ENCODE data around the gene EFHC1.

The EFHC1 gene

GRCh38 chr6:52504782-52505136 is 84.6 kb downstream of the EFHC1 start:
- no peak for DNase-seq

GRCh38 chr6:52505726-52506409 is 85.7 kb downstream of the EFHC1 start:
- DNase-seq = no peak

- DNase-seq = no peak
Observed at GRCh38 chr6:52506476-52506875, 86.3 kb downstream of the EFHC1 start.

- no peak for DNase-seq
Observed at GRCh38 chr6:52507557-52508260, 87.6 kb downstream of the EFHC1 start.

- no peak for DNase-seq
Observed at GRCh38 chr6:52508261-52508739, 88.2 kb downstream of the EFHC1 start.

GRCh38 chr6:52509281-52510212 is 89.4 kb downstream of the EFHC1 start:
- DNase-seq = no peak

- no peak for DNase-seq
Observed at GRCh38 chr6:52510213-52510562, 90.0 kb downstream of the EFHC1 start.

- DNase-seq = no peak
Observed at GRCh38 chr6:52511163-52511562, 91.0 kb downstream of the EFHC1 start.

GRCh38 chr6:52511572-52512151 is 91.5 kb downstream of the EFHC1 start:
- DNase-seq = no peak

- no peak for DNase-seq
Observed at GRCh38 chr6:52512199-52512598, 92.1 kb downstream of the EFHC1 start.

- DNase-seq = peak; percentile 63
Observed at GRCh38 chr6:52513464-52513863, 93.3 kb downstream of the EFHC1 start.

GRCh38 chr6:52513896-52514295 is 93.8 kb downstream of the EFHC1 start:
- no peak for DNase-seq

GRCh38 chr6:52514514-52514913 is 94.4 kb downstream of the EFHC1 start:
- DNase-seq = no peak

- DNase-seq = no peak
Observed at GRCh38 chr6:52515219-52515960, 95.2 kb downstream of the EFHC1 start.

GRCh38 chr6:52516269-52516668 is 96.1 kb downstream of the EFHC1 start:
- no peak for DNase-seq

- DNase-seq = no peak
Observed at GRCh38 chr6:52516943-52517342, 96.8 kb downstream of the EFHC1 start.

- peak; percentile 80 for DNase-seq
Observed at GRCh38 chr6:52517502-52518278, 97.5 kb downstream of the EFHC1 start.

GRCh38 chr6:52518279-52518945 is 98.3 kb downstream of the EFHC1 start:
- DNase-seq = no peak

GRCh38 chr6:52519618-52520017 is 99.5 kb downstream of the EFHC1 start:
- DNase-seq = no peak

- DNase-seq = no peak
Observed at GRCh38 chr6:52522151-52522626, 102.0 kb downstream of the EFHC1 start.

GRCh38 chr6:52522655-52523054 is 102.5 kb downstream of the EFHC1 start:
- DNase-seq = no peak

All from OCI-M1 (cell line).